CD8-positive, alpha-beta memory T cell (primary cell): ENCODE results near the gene WNK1. TPM values are rescaled to one million over a fixed set of nuclear protein-coding genes. Genes with fewer than 3 reads are reported as not detected.

Experiments used
- CTCF ChIA-PET: fragments of 350-600 bp; sonication (Branson Sonifier 250); formaldehyde crosslinking; loops from one replicate; lab custom pipeline; 2021; ENCODE audit warnings: antibody characterized with exemption; lab: Charles Lee
- POLR2A ChIA-PET: fragments of 350-600 bp; sonication (Branson Sonifier 250); formaldehyde crosslinking; loops from one replicate; lab custom pipeline; 2021; ENCODE audit warnings: antibody characterized with exemption; lab: Charles Lee
- DNase-seq, 5 donors: peaks; one replicate each; pipeline versions ENCODE4 v3.0.0 to v3.0.0-alpha.2; 2020 to 2022; ENCODE audit warnings: mixed read lengths in 1 of 5
- H3K27ac ChIP-seq: one replicate; pipeline ENCODE4 v1.7.0; 2013; ENCODE audit warnings: low read depth, mild to moderate bottlenecking, low read length, moderate library complexity
- H3K27me3 ChIP-seq: 2 replicates; pipeline ENCODE4 v1.7.0; 2013; ENCODE audit warnings: low read length, mild to moderate bottlenecking; ENCODE audit not compliant: insufficient read depth, poor library complexity, severe bottlenecking
- H3K36me3 ChIP-seq: 2 replicates; pipeline ENCODE4 v1.7.0; 2013; ENCODE audit warnings: mild to moderate bottlenecking, low read length, moderate library complexity; ENCODE audit not compliant: insufficient read depth
- H3K4me1 ChIP-seq: 2 replicates; pipeline ENCODE4 v1.7.0; 2013; ENCODE audit warnings: mild to moderate bottlenecking, low read length, moderate library complexity; ENCODE audit not compliant: insufficient read depth
- H3K4me3 ChIP-seq: 2 replicates; pipeline ENCODE4 v1.7.0; 2013; ENCODE audit warnings: mild to moderate bottlenecking, low read length
- H3K9me3 ChIP-seq: 2 replicates; pipeline ENCODE4 v1.7.0; 2013; ENCODE audit warnings: mild to moderate bottlenecking, low read length
- H3K27ac Mint-ChIP-seq, 8 donors: one replicate each; pipeline ENCODE4 v1.8.0; 2020 to 2021; ENCODE audit warnings: mixed read lengths in 8 of 8, mild to moderate bottlenecking in 6 of 8, inconsistent platforms in 3 of 8, moderate library complexity in 3 of 8
- H3K27me3 Mint-ChIP-seq, 2 donors: one replicate each; pipeline ENCODE4 v1.8.0; 2020 to 2021; ENCODE audit warnings: mixed read lengths in 2 of 2, mild to moderate bottlenecking in 1 of 2, moderate library complexity in 1 of 2
- H3K36me3 Mint-ChIP-seq, 3 donors: one replicate each; pipeline ENCODE4 v1.8.0; 2020 to 2021; ENCODE audit warnings: mixed read lengths in 3 of 3, inconsistent platforms in 1 of 3, mild to moderate bottlenecking in 1 of 3
- H3K4me1 Mint-ChIP-seq, 3 donors: one replicate each; pipeline ENCODE4 v1.8.0; 2020 to 2021; ENCODE audit warnings: mixed read lengths in 3 of 3, inconsistent platforms in 1 of 3, mild to moderate bottlenecking in 1 of 3
- H3K4me3 Mint-ChIP-seq, 7 donors: one replicate each; pipeline ENCODE4 v1.8.0; 2020 to 2021; ENCODE audit warnings: mixed read lengths in 7 of 7, mild to moderate bottlenecking in 6 of 7, moderate library complexity in 4 of 7, inconsistent platforms in 2 of 7
- H3K9me3 Mint-ChIP-seq, 5 donors: one replicate each; pipeline ENCODE4 v1.8.0; 2020 to 2022; ENCODE audit warnings: mixed read lengths in 5 of 5, mild to moderate bottlenecking in 3 of 5, moderate library complexity in 2 of 5, inconsistent platforms in 1 of 5
- polyA plus RNA-seq: library from polyadenylated mRNA; unstranded; fragments of 300-500 nt; fragmentation: Illumina TruSeq; gene quantifications from one replicate; pipeline ENCODE4 v1.2.3, GENCODE V29; 2021
- total RNA-seq, 2 experiments: library from RNA; stranded (reverse); gene quantifications; one replicate each; pipeline ENCODE4 v1.2.3, GENCODE V29; 2021

The WNK1 gene
- total and polyA plus RNA-seq, 3 experiments from 2014 or later, result 47.4 to 176 (median 174) TPM

- no peaks in the 10 kb centered on the region for H3K27me3 Mint-ChIP-seq
- POLR2A ChIA-PET, result interaction anchor here (1.6 kb wide), 1 partner anchor 22 kb away, joined by 9 read pairs; no protein-coding TSS in a partner anchor
Measured at GRCh38 chr12:729221-729620, 23.2 kb upstream of the WNK1 start.

GRCh38 chr12:730550-730949, 21.8 kb upstream of the WNK1 start:
- H3K9me3 Mint-ChIP-seq, result peaks cover 0 to 3% (median 0%) of the 10 kb centered on the region in 5 donors
- peaks cover 0 to 4% (median 0%) of the 10 kb centered on the region in 3 donors for H3K36me3 Mint-ChIP-seq
- H3K36me3 ChIP-seq, result no peaks in the 10 kb centered on the region
- peaks cover 49% of the 10 kb centered on the region for H3K4me1 ChIP-seq
- H3K27ac ChIP-seq, result no peak overlapping the region
- ChIA-PET CTCF (interaction anchor here (1.8 kb wide), 1 partner anchor 20 kb away, joined by 5 read pairs; no protein-coding TSS in a partner anchor), POLR2A (interaction anchor here (0.5 kb wide), 1 partner anchor 158 kb away, joined by 6 read pairs; no protein-coding TSS in a partner anchor)
- no peak overlapping the region for H3K4me3 ChIP-seq
- H3K27me3 Mint-ChIP-seq, result no peaks in the 10 kb centered on the region
- H3K4me3 Mint-ChIP-seq, result no peak overlapping the region
- DNase-seq, result no peak
- H3K27me3 ChIP-seq, result no peaks in the 10 kb centered on the region
- no peaks in the 10 kb centered on the region for H3K9me3 ChIP-seq
- H3K27ac Mint-ChIP-seq, result peak overlapping the region in 5 of 8 donors; percentile 30 to 94 (median 88)
- peaks cover 29 to 52% (median 49%) of the 10 kb centered on the region in 3 donors for H3K4me1 Mint-ChIP-seq

More at GRCh38 chr12:729221-729620, 23.2 kb upstream of the WNK1 start:
- no peak for DNase-seq
- peaks cover 56% of the 10 kb centered on the region for H3K4me1 ChIP-seq
- no peaks in the 10 kb centered on the region for H3K27me3 ChIP-seq
- Mint-ChIP-seq H3K4me3 (peak overlapping the region in 3 of 7 donors; percentile 23 to 58 (median 32)), H3K27ac (peak overlapping the region; percentile 60 to 94 (median 85)), H3K4me1 (peaks cover 35 to 63% (median 61%) of the 10 kb centered on the region in 3 donors), H3K36me3 (peaks cover 0 to 4% (median 0%) of the 10 kb centered on the region in 3 donors), H3K9me3 (peaks cover 0 to 3% (median 0%) of the 10 kb centered on the region in 5 donors)
- no peak overlapping the region for H3K4me3 ChIP-seq
- no peaks in the 10 kb centered on the region for H3K36me3 ChIP-seq
- no peaks in the 10 kb centered on the region for H3K9me3 ChIP-seq
- no peak overlapping the region for H3K27ac ChIP-seq
- CTCF ChIA-PET, result interaction anchor here (0.6 to 2.3 kb wide), 8 partner anchors 22 to 375 kb away, joined by 3 to 24 read pairs (median 3); partner anchors contain the start of gene WNK1

- no peak overlapping the region for H3K4me3 ChIP-seq
- Mint-ChIP-seq H3K4me1 (no peaks in the 10 kb centered on the region), H3K36me3 (no peaks in the 10 kb centered on the region), H3K27me3 (no peaks in the 10 kb centered on the region), H3K27ac (peak overlapping the region in 1 of 8 donors; percentile 50), H3K4me3 (no peak overlapping the region), H3K9me3 (no peaks in the 10 kb centered on the region)
- no peaks in the 10 kb centered on the region for H3K36me3 ChIP-seq
- ChIA-PET CTCF (interaction anchor here (0.5 to 6.4 kb wide), 2 partner anchors 14 to 1045 kb away, joined by 3 to 35 read pairs; partner anchors contain the start of gene WNK1), POLR2A (no interaction called here)
- no peaks in the 10 kb centered on the region for H3K9me3 ChIP-seq
- no peaks in the 10 kb centered on the region for H3K27me3 ChIP-seq
- H3K4me1 ChIP-seq, result no peaks in the 10 kb centered on the region
- DNase-seq, result no peak
- no peak overlapping the region for H3K27ac ChIP-seq
Measured at GRCh38 chr12:737122-737739, 15.1 kb upstream of the WNK1 start.

DNA sequence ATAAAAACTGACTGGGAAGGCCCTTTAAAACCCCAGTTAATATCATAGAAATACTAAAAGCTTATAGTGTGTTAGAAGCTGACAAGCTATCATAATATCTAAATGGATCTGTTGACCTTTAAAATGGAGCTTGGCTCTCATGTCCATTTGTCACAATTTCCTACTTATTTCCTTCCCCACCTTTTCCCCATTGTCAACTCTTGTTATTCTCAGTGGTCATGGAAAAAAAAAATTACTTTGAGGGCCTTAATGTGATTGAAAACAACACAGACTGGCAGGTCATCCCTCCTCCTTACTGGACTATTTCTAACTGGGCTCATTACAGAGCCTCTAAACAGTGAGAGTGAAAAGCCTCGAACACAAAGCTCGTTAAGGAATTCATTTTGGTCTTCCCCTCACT, 13.7 kb upstream of the WNK1 start:
- Histone ChIP-seq H3K27ac (no peak overlapping the region), H3K4me3 (no peak overlapping the region), H3K27me3 (no peaks in the 10 kb centered on the region), H3K9me3 (no peaks in the 10 kb centered on the region), H3K36me3 (no peaks in the 10 kb centered on the region), H3K4me1 (peaks cover 6% of the 10 kb centered on the region)
- Mint-ChIP-seq H3K4me1 (peaks cover 6 to 7% (median 7%) of the 10 kb centered on the region in 3 donors), H3K36me3 (no peaks in the 10 kb centered on the region), H3K9me3 (no peaks in the 10 kb centered on the region), H3K27me3 (no peaks in the 10 kb centered on the region), H3K4me3 (no peak overlapping the region), H3K27ac (no peak overlapping the region)
- no peak for DNase-seq
- ChIA-PET CTCF (interaction anchor here (0.7 to 6.4 kb wide), 4 partner anchors 12 to 169 kb away, joined by 3 to 35 read pairs (median 5); partner anchors contain the start of gene WNK1), POLR2A (no interaction called here)

DNA sequence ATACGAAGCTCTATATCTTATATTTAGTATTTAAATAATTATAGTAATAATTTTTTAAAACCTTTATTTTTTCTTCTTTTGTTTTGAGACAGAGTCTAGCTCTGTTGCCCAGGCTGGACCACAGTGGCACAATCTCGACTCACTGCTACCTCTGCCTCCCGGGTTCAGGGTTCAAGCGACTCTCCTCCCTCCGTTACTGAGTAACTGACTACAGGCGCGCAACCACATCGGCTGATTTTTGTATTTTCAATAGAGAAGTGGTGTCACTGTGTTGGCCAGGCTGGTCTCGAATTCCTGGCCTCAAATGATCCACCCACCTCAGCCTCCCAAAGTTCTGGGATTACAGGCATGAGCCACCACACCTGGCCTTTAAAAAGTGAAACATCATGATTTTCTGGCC, 13.0 kb upstream of the WNK1 start:
- Histone ChIP-seq H3K9me3 (no peaks in the 10 kb centered on the region), H3K27ac (no peak overlapping the region), H3K27me3 (no peaks in the 10 kb centered on the region), H3K4me1 (peaks cover 12% of the 10 kb centered on the region), H3K4me3 (no peak overlapping the region), H3K36me3 (no peaks in the 10 kb centered on the region)
- POLR2A ChIA-PET, result no interaction called here
- H3K36me3 Mint-ChIP-seq, result no peaks in the 10 kb centered on the region
- no peak overlapping the region for H3K4me3 Mint-ChIP-seq
- DNase-seq, result no peak
- no peak overlapping the region for H3K27ac Mint-ChIP-seq
- no peaks in the 10 kb centered on the region for H3K9me3 Mint-ChIP-seq
- CTCF ChIA-PET, result interaction anchor here (1.4 to 6.4 kb wide), 3 partner anchors 11 to 170 kb away, joined by 5 to 35 read pairs (median 5); partner anchors contain the start of gene WNK1
- peaks cover 12 to 13% (median 13%) of the 10 kb centered on the region in 3 donors for H3K4me1 Mint-ChIP-seq
- H3K27me3 Mint-ChIP-seq, result no peaks in the 10 kb centered on the region

DNA sequence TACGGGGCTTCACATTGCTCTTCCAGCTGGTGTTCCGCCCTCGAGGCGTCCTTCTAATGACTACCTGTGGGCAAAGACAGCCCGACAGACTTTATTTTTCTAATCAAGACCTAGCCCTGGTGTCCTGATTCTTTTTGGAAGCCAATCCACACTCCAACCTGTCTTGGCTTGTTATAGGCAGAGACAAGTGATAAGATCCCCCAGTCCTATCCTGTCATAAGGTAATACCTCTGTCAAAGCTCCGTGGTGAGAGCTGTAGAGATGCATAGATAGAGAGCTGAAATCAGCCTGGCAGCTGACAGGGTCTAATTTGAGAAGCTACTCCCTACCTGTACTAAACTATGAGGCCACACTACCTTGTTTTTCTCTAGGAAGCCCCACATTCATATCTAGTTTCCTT, 11.5 kb upstream of the WNK1 start:
- no peak for DNase-seq
- no peak overlapping the region for H3K27ac ChIP-seq
- Mint-ChIP-seq H3K9me3 (no peaks in the 10 kb centered on the region), H3K27me3 (no peaks in the 10 kb centered on the region), H3K27ac (peak overlapping the region in 1 of 8 donors; percentile 7), H3K36me3 (no peaks in the 10 kb centered on the region), H3K4me1 (peaks cover 12 to 18% (median 14%) of the 10 kb centered on the region in 3 donors), H3K4me3 (no peak overlapping the region)
- H3K36me3 ChIP-seq, result no peaks in the 10 kb centered on the region
- H3K9me3 ChIP-seq, result no peaks in the 10 kb centered on the region
- ChIA-PET CTCF (interaction anchor here (2.1 to 6.4 kb wide), 2 partner anchors 10 to 165 kb away, joined by 5 to 35 read pairs; partner anchors contain the start of gene WNK1), POLR2A (interaction anchor here (1.0 to 1.2 kb wide), 2 partner anchors 9 to 10 kb away, joined by 3 to 6 read pairs; no protein-coding TSS in a partner anchor)
- no peak overlapping the region for H3K4me3 ChIP-seq
- H3K4me1 ChIP-seq, result peaks cover 14% of the 10 kb centered on the region
- no peaks in the 10 kb centered on the region for H3K27me3 ChIP-seq

GRCh38 chr12:749751-750270, 2.6 kb upstream of the WNK1 start:
- CTCF ChIA-PET, result interaction anchor here (1.0 to 6.1 kb wide), 15 partner anchors 9 to 186 kb away, joined by 3 to 66 read pairs (median 22); no protein-coding TSS in a partner anchor
- Mint-ChIP-seq H3K4me1 (peaks cover 0 to 13% (median 10%) of the 10 kb centered on the region in 3 donors), H3K36me3 (peaks cover 0 to 14% (median 0%) of the 10 kb centered on the region in 3 donors), H3K9me3 (no peaks in the 10 kb centered on the region), H3K4me3 (peak overlapping the region in 6 of 7 donors; percentile 33 to 78 (median 62)), H3K27ac (peak overlapping the region in 4 of 8 donors; percentile 82 to 95 (median 92)), H3K27me3 (no peaks in the 10 kb centered on the region)
- Histone ChIP-seq H3K4me1 (peaks cover 24% of the 10 kb centered on the region), H3K4me3 (no peak overlapping the region), H3K27ac (peak overlapping the region; percentile 71), H3K27me3 (no peaks in the 10 kb centered on the region), H3K36me3 (no peaks in the 10 kb centered on the region), H3K9me3 (no peaks in the 10 kb centered on the region)
- no peak for DNase-seq
- POLR2A ChIA-PET, result interaction anchor here (0.6 to 5.2 kb wide), 5 partner anchors 9 to 107 kb away, joined by 3 to 39 read pairs (median 9); no protein-coding TSS in a partner anchor
